Chondrocyte (in vitro differentiated cells): ENCODE measurements around the gene DLK1. TPM values are rescaled to one million over a fixed set of nuclear protein-coding genes. Genes with fewer than 3 reads are reported as not detected.

Experiments used
- DNase-seq: peaks from one replicate; pipeline ENCODE4 v3.0.0; 2021; ENCODE audit warnings: mixed read lengths, low spot score
- H3K27ac Mint-ChIP-seq: one replicate; pipeline ENCODE4 v1.8.0; 2021; ENCODE audit warnings: mild to moderate bottlenecking, moderate library complexity, mixed read lengths; ENCODE audit not compliant: unreplicated experiment
- H3K27me3 Mint-ChIP-seq: 2 replicates; pipeline ENCODE4 v1.8.0; 2021; ENCODE audit warnings: low read depth, mixed read lengths
- H3K36me3 Mint-ChIP-seq: 2 replicates; pipeline ENCODE4 v1.8.0; 2021; ENCODE audit warnings: low read depth, mixed read lengths
- H3K4me1 Mint-ChIP-seq: 2 replicates; pipeline ENCODE4 v1.8.0; 2021; ENCODE audit warnings: low read depth, mild to moderate bottlenecking, mixed read lengths
- H3K4me3 Mint-ChIP-seq: one replicate; pipeline ENCODE4 v1.8.0; 2021; ENCODE audit warnings: mild to moderate bottlenecking, moderate library complexity, mixed read lengths; ENCODE audit not compliant: unreplicated experiment
- H3K9me3 Mint-ChIP-seq: 2 replicates; pipeline ENCODE4 v1.8.0; 2021; ENCODE audit warnings: low read depth, mixed read lengths
- CTCF ChIP-seq: fragments of 200-600 bp; sonication (generic); IDR thresholded peaks from 2 replicates; pipeline ENCODE4 v1.5.0; 2021; ENCODE audit warnings: antibody characterized with exemption, mild to moderate bottlenecking, moderate library complexity
- total RNA-seq: library from RNA; stranded (reverse); gene quantifications from 3 replicates; pipeline ENCODE4 v1.2.1, GENCODE V29; 2021

DLK1 gene
- total RNA-seq, 1 donor from 2014 or later: 0.45 TPM

DNA sequence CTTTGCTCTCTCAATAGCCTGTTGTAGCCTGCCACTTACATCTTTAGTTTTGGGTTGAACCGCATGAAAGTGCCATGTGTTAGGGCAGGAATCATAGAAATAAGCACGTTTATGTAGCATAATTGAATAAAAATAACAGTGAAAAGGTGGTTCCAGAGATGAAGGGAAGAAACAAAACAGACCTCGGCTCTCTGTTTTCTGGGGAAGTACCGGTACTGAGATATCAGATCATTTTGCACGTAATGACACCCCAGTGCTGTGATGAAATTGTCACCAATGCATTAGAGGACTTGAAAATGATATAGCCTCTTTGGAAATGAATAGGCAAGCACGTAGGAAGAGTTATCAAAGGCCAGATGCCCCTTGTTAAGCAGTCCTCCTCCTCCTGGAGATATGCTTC lies 42.5 kb upstream of the DLK1 start:
- Mint-ChIP-seq H3K27ac (no peak overlapping the region), H3K9me3 (no peaks in the 10 kb centered on the region)

GRCh38 chr14:100684961-100685360 lies 41.7 kb upstream of the DLK1 start:
- Mint-ChIP-seq H3K27ac (no peak overlapping the region), H3K27me3 (no peaks in the 10 kb centered on the region), H3K9me3 (no peaks in the 10 kb centered on the region), H3K4me1 (peaks cover 26% of the 10 kb centered on the region), H3K36me3 (no peaks in the 10 kb centered on the region), H3K4me3 (no peak overlapping the region)
- no peak for TF ChIP-seq CTCF
- DNase-seq: no peak

More for the DNA sequence above, 42.5 kb upstream of the DLK1 start:
- Mint-ChIP-seq H3K36me3 (no peaks in the 10 kb centered on the region), H3K4me1 (peaks cover 31% of the 10 kb centered on the region), H3K27me3 (no peaks in the 10 kb centered on the region), H3K4me3 (no peak overlapping the region)
- DNase-seq: no peak
- TF ChIP-seq CTCF: no peak

GRCh38 chr14:100686858-100687257 lies 39.8 kb upstream of the DLK1 start:
- peaks cover 18% of the 10 kb centered on the region for H3K4me1 Mint-ChIP-seq
- TF ChIP-seq CTCF: no peak
- no peak overlapping the region for H3K27ac Mint-ChIP-seq
- H3K4me3 Mint-ChIP-seq: no peak overlapping the region
- no peak for DNase-seq
- H3K27me3 Mint-ChIP-seq: no peaks in the 10 kb centered on the region
- H3K9me3 Mint-ChIP-seq: no peaks in the 10 kb centered on the region
- no peaks in the 10 kb centered on the region for H3K36me3 Mint-ChIP-seq

GRCh38 chr14:100687386-100687785 lies 39.3 kb upstream of the DLK1 start:
- no peak for TF ChIP-seq CTCF
- Mint-ChIP-seq H3K27ac (no peak overlapping the region), H3K4me1 (peaks cover 24% of the 10 kb centered on the region), H3K27me3 (no peaks in the 10 kb centered on the region), H3K36me3 (no peaks in the 10 kb centered on the region), H3K9me3 (no peaks in the 10 kb centered on the region), H3K4me3 (no peak overlapping the region)
- DNase-seq: no peak

DNA sequence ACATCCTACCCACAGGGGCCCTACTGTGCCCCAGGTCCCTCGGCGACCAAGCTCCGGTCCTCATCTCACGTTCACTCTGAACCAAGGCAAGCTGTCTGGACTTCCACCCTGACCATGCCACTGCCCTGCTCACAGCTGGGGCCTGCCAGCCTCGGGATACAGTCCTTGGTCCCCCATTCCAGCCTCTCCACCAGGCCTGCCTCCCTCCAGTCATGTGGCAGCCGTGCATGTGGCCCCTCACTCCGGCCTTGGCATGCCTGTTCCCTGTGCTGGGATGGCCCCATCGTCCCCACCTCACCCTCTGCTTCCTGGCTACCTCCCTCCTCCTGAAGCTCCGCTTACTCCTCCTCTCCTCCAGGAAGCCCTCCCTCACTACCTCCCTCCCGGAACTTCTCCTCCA lies 38.6 kb upstream of the DLK1 start:
- DNase-seq: no peak
- no peaks in the 10 kb centered on the region for H3K9me3 Mint-ChIP-seq
- H3K4me1 Mint-ChIP-seq: peaks cover 30% of the 10 kb centered on the region
- no peak overlapping the region for H3K27ac Mint-ChIP-seq
- H3K4me3 Mint-ChIP-seq: no peak overlapping the region
- no peaks in the 10 kb centered on the region for H3K27me3 Mint-ChIP-seq
- H3K36me3 Mint-ChIP-seq: no peaks in the 10 kb centered on the region
- no peak for TF ChIP-seq CTCF
